MM.1S (cell line): ENCODE results near the gene ABCG4.

Experiments used
- EZH2phosphoT487 ChIP-seq: fragments of 300-600 bp; sonication (generic); IDR thresholded peaks from 2 replicates; pipeline ENCODE4 v1.6.1; 2018; ENCODE audit warnings: antibody characterized with exemption, low read length
- TF ChIP-seq, protein P1 (sequence below): fragments of 300-600 bp; sonication (generic); IDR thresholded peaks from 2 replicates; pipeline ENCODE4 v1.5.1; 2016; ENCODE audit warnings: antibody characterized with exemption, low read length, mixed read lengths

GRCh38 chr11:119147604-119148333 is 1.1 kb upstream of the ABCG4 start:
- TF ChIP-seq, protein P1, sequence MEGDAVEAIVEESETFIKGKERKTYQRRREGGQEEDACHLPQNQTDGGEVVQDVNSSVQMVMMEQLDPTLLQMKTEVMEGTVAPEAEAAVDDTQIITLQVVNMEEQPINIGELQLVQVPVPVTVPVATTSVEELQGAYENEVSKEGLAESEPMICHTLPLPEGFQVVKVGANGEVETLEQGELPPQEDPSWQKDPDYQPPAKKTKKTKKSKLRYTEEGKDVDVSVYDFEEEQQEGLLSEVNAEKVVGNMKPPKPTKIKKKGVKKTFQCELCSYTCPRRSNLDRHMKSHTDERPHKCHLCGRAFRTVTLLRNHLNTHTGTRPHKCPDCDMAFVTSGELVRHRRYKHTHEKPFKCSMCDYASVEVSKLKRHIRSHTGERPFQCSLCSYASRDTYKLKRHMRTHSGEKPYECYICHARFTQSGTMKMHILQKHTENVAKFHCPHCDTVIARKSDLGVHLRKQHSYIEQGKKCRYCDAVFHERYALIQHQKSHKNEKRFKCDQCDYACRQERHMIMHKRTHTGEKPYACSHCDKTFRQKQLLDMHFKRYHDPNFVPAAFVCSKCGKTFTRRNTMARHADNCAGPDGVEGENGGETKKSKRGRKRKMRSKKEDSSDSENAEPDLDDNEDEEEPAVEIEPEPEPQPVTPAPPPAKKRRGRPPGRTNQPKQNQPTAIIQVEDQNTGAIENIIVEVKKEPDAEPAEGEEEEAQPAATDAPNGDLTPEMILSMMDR = no peak
- TF ChIP-seq EZH2phosphoT487 = no peak
